D341Med (cell line): ENCODE data around the gene RGPD4.
"Not testable (repeated sequence)": the region's sequence is repeated elsewhere in the genome, so short reads cannot be mapped to it uniquely, and the experiment has no call there.

Experiments
- DNase-seq: peaks from one replicate; pipeline ENCODE4 v3.0.0; 2012; ENCODE audit warnings: low spot score

Gene RGPD4

DNA sequence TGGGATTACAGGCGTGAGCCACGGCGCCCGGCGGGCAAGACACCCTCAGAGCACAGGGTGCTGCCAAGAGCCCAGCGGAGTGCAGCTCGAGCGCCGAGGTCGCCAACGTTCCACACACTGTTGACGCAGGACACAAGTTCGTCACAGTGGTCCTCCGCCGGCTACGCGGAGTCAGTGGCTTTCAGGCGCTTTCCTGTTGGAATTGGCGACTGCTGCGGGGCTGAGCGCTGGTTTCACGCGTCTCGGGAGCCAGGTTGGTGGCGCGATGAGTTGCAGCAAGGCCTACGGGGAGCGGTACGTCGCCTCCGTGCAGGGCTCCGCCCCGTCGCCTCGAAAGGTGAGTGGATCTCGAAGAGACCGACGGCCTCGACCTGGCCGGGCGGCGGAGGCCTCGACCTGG, at the start of gene RGPD4:
RGPD4 (plus strand) TSS at position 144 of the 400 bp plus-strand sequence; CDS start at position 266, 122 bp downstream.
- not testable (repeated sequence) for DNase-seq

GRCh38 chr2:107777974-107778373, 48.7 kb upstream of the RGPD4 start:
- no peak for DNase-seq

GRCh38 chr2:107785756-107786155, 40.9 kb upstream of the RGPD4 start:
- DNase-seq = no peak

DNA sequence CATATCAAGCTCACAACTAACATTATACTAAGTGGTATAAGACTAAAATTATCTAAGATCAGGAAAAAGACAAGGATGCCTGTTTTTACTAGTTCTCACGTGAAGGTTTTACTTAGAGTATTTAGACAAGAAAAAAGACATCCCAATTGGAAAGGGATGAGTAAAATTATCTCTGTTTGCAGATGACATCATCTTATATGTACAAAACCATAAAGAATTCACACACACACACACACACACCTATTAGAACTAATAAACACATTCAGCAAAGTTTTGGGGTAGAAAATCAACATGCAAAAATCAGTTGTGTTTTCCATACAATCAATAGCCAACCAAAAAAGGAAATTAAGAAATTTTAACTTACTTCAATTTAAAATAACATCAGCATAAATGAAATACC, 35.9 kb upstream of the RGPD4 start:
- DNase-seq = no peak

- DNase-seq = peak; percentile 37
Measured at GRCh38 chr2:107801498-107801897, 25.2 kb upstream of the RGPD4 start.

- peak; percentile 44 for DNase-seq
Measured at GRCh38 chr2:107804608-107805498, 21.8 kb upstream of the RGPD4 start.

GRCh38 chr2:107806901-107807300, 19.8 kb upstream of the RGPD4 start:
- DNase-seq = no peak

GRCh38 chr2:107807988-107808387, 18.7 kb upstream of the RGPD4 start:
- DNase-seq = no peak

GRCh38 chr2:107808959-107809358, 17.7 kb upstream of the RGPD4 start:
- no peak for DNase-seq

DNA sequence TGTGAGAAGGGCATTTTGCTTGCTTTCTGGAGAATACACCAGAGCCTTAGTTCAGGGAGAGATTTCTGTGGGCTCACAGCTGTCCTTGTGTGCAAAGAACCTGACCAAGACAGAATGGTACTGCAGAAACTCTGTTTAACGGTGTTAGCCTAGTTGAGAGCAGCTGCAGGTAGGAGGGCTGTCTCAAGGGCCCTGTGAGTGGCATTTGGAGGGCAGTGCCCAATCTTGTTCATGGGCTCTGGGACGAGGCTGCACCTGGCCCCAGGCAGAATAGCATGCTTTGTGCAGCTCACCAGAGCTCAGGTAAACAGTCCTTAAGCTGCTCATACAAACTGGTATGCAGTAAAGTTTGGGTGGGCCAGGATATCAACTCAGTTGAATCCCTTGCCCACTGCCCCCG, 16.9 kb upstream of the RGPD4 start:
- no peak for DNase-seq

GRCh38 chr2:107810734-107811133, 16.0 kb upstream of the RGPD4 start:
- DNase-seq = no peak

- peak; percentile 45 for DNase-seq
Measured at GRCh38 chr2:107811411-107811810, 15.3 kb upstream of the RGPD4 start.

GRCh38 chr2:107812006-107812405, 14.7 kb upstream of the RGPD4 start:
- no peak for DNase-seq

GRCh38 chr2:107817378-107817777, 9.3 kb upstream of the RGPD4 start:
- DNase-seq = no peak

- DNase-seq = no peak
Measured at GRCh38 chr2:107822302-107822701, 4.4 kb upstream of the RGPD4 start.

- no peak for DNase-seq
Measured at GRCh38 chr2:107824451-107825205, 2.1 kb upstream of the RGPD4 start.

DNA sequence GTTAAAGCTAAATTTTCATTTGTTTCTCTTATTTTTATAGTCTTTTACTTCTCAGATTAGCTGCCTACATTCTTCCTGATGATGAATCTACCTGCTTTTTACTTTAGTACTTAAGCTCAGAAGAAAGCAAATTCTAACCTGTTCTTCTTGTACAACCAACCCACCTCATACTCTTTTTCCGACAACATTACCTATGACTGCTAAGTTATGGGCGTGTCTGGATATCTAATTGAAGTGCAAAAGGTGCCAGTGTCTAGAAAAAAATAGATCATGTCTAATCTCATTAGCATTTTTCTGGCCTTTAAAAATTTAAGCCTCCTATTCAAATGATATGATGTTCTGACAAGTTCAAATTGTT, 1.5 kb upstream of the RGPD4 start:
- DNase-seq = no peak

GRCh38 chr2:107829514-107829913, 2.8 kb downstream of the RGPD4 start:
- not testable (repeated sequence) for DNase-seq

- not testable (repeated sequence) for DNase-seq
Measured at GRCh38 chr2:107833152-107833551, 6.5 kb downstream of the RGPD4 start.

DNA sequence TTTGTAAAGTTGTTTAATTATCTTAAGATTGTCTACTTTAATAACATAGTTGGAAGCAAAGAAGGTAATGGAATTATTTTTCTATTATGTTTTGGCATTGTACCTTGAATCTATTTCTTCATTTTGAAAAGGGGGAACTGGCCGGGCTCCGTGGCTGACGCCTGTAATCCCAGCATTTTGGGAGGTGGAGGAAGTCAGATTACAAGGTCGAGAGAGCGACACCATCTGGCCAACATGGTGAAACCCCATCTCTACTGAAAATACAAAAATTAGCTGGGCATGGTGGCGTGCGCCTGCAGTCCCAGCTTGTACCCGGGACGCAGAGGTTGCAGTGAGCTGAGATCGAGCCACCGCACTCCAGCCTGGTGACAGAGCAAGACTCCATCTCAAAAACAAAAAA, 6.9 kb downstream of the RGPD4 start:
- not testable (repeated sequence) for DNase-seq

DNA sequence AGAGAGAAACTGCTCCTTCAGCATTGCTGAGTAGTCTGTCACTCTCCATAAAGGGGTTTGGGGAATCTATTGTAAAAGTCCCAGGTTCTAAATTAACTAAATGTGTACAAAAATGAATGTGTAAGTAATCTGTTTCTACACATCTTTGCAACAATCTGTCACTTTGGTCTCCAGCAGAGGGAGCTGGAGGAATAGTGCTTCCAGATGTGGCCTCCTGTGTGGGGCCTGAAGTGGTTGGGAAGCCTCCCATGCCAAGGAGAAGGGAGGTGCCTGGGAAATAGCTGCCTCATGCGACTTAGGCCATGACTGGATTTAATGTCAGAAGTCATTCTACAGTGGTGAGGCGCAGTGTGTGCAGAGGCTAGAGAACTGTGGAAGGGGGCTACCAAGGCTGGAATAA, 89.4 kb downstream of the RGPD4 start:
- not testable (repeated sequence) for DNase-seq

GRCh38 chr2:107916696-107917370, 90.1 kb downstream of the RGPD4 start:
- not testable (repeated sequence) for DNase-seq
